SK-N-SH (cell line): ENCODE measurements around the gene CEP89.

Experiments
- CHD2 ChIP-seq: fragments of 150-350 bp; IDR thresholded peaks from 2 replicates; pipeline ENCODE4 v1.6.1; 2018; ENCODE audit warnings: low read length; ENCODE audit not compliant: partially characterized antibody
- EP300 ChIP-seq, 2 experiments: IDR thresholded peaks; 2 replicates each; pipeline versions ENCODE4 v1.4.0 to v1.6.1; 2012; ENCODE audit warnings: borderline replicate concordance in 1 of 2, low read depth in 1 of 2, low read length in 1 of 2
- RAD21 ChIP-seq: IDR thresholded peaks from 2 replicates; pipeline ENCODE4 v1.6.1; 2012; ENCODE audit warnings: mild to moderate bottlenecking, low read length
- RXRA ChIP-seq: IDR thresholded peaks from 2 replicates; pipeline ENCODE4 v1.4.0; 2012; ENCODE audit warnings: low read depth, mild to moderate bottlenecking, borderline replicate concordance
- SIN3A ChIP-seq: IDR thresholded peaks from 2 replicates; pipeline ENCODE4 v1.6.1; 2012; ENCODE audit warnings: low read depth, mild to moderate bottlenecking, low read length, moderate library complexity, borderline replicate concordance
- TAF1 ChIP-seq: IDR thresholded peaks from 2 replicates; pipeline ENCODE4 v1.6.1; 2012; ENCODE audit warnings: low read depth, mild to moderate bottlenecking, low read length, moderate library complexity, borderline replicate concordance
- TF ChIP-seq, protein P1 (sequence below): fragments of 200-600 bp; sonication (generic); IDR thresholded peaks from 2 replicates; pipeline ENCODE4 v1.6.1; 2017; ENCODE audit warnings: antibody characterized with exemption, mild to moderate bottlenecking, moderate library complexity
- TF ChIP-seq, protein P2 (sequence below): IDR thresholded peaks from 2 replicates; pipeline ENCODE4 v1.6.1; 2012; ENCODE audit warnings: mild to moderate bottlenecking, low read depth, low read length, moderate library complexity
- TF ChIP-seq, protein P3 (sequence below): IDR thresholded peaks from 2 replicates; pipeline ENCODE4; 2012
- TF ChIP-seq, protein P4 (sequence below): IDR thresholded peaks from 2 replicates; pipeline ENCODE4 v1.4.0; 2012; ENCODE audit warnings: low read depth, borderline replicate concordance

DNA sequence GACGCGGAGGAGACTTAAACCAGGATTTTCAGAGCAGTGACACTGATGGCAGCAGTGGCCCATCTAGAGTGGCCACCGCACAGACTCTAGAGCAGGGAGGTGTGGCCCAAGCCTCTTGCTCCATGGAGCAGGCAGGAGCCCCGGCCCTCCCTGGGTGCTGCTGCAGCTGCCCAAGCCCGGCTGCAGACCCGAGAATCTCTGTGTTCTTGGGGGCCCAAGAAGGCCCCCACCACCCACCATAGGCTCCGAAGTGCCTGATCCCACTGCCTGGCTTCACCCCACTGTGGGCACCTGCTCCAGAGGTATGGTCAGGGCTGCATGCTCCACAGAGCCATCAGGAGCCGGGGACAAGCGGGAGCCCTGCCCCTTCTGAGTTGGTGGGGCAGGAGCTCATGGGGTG is 36.1 kb downstream of the CEP89 start:
- TF ChIP-seq, protein P1, sequence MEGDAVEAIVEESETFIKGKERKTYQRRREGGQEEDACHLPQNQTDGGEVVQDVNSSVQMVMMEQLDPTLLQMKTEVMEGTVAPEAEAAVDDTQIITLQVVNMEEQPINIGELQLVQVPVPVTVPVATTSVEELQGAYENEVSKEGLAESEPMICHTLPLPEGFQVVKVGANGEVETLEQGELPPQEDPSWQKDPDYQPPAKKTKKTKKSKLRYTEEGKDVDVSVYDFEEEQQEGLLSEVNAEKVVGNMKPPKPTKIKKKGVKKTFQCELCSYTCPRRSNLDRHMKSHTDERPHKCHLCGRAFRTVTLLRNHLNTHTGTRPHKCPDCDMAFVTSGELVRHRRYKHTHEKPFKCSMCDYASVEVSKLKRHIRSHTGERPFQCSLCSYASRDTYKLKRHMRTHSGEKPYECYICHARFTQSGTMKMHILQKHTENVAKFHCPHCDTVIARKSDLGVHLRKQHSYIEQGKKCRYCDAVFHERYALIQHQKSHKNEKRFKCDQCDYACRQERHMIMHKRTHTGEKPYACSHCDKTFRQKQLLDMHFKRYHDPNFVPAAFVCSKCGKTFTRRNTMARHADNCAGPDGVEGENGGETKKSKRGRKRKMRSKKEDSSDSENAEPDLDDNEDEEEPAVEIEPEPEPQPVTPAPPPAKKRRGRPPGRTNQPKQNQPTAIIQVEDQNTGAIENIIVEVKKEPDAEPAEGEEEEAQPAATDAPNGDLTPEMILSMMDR = no peak
- TF ChIP-seq RAD21 (no peak), SIN3A (no peak), CHD2 (no peak), RXRA (no peak), EP300 (IDR thresholded peaks at IDR 0.05; ENCODE audit: borderline replicate concordance in 1 of 2, low read depth in 1 of 2, low read length in 1 of 2) (no peak), TAF1 (no peak)
- TF ChIP-seq, protein P2, sequence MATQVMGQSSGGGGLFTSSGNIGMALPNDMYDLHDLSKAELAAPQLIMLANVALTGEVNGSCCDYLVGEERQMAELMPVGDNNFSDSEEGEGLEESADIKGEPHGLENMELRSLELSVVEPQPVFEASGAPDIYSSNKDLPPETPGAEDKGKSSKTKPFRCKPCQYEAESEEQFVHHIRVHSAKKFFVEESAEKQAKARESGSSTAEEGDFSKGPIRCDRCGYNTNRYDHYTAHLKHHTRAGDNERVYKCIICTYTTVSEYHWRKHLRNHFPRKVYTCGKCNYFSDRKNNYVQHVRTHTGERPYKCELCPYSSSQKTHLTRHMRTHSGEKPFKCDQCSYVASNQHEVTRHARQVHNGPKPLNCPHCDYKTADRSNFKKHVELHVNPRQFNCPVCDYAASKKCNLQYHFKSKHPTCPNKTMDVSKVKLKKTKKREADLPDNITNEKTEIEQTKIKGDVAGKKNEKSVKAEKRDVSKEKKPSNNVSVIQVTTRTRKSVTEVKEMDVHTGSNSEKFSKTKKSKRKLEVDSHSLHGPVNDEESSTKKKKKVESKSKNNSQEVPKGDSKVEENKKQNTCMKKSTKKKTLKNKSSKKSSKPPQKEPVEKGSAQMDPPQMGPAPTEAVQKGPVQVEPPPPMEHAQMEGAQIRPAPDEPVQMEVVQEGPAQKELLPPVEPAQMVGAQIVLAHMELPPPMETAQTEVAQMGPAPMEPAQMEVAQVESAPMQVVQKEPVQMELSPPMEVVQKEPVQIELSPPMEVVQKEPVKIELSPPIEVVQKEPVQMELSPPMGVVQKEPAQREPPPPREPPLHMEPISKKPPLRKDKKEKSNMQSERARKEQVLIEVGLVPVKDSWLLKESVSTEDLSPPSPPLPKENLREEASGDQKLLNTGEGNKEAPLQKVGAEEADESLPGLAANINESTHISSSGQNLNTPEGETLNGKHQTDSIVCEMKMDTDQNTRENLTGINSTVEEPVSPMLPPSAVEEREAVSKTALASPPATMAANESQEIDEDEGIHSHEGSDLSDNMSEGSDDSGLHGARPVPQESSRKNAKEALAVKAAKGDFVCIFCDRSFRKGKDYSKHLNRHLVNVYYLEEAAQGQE = no peak
- TF ChIP-seq, protein P3, sequence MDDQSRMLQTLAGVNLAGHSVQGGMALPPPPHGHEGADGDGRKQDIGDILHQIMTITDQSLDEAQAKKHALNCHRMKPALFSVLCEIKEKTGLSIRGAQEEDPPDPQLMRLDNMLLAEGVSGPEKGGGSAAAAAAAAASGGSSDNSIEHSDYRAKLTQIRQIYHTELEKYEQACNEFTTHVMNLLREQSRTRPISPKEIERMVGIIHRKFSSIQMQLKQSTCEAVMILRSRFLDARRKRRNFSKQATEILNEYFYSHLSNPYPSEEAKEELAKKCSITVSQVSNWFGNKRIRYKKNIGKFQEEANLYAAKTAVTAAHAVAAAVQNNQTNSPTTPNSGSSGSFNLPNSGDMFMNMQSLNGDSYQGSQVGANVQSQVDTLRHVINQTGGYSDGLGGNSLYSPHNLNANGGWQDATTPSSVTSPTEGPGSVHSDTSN = no peak
- TF ChIP-seq, protein P4, sequence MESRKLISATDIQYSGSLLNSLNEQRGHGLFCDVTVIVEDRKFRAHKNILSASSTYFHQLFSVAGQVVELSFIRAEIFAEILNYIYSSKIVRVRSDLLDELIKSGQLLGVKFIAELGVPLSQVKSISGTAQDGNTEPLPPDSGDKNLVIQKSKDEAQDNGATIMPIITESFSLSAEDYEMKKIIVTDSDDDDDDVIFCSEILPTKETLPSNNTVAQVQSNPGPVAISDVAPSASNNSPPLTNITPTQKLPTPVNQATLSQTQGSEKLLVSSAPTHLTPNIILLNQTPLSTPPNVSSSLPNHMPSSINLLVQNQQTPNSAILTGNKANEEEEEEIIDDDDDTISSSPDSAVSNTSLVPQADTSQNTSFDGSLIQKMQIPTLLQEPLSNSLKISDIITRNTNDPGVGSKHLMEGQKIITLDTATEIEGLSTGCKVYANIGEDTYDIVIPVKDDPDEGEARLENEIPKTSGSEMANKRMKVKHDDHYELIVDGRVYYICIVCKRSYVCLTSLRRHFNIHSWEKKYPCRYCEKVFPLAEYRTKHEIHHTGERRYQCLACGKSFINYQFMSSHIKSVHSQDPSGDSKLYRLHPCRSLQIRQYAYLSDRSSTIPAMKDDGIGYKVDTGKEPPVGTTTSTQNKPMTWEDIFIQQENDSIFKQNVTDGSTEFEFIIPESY = no peak
